ENCODE results near the gene FAM184B.
"Not testable (repeated sequence)": the region's sequence is repeated elsewhere in the genome, so short reads cannot be mapped to it uniquely, and the experiment has no call there.

The FAM184B gene

GRCh38 chr4:17715511-17715910, 65.9 kb downstream of the FAM184B start:
- no peak for DNase-seq

GRCh38 chr4:17713779-17714178, 67.6 kb downstream of the FAM184B start:
- no peak for DNase-seq

- DNase-seq = no peak
Measured at GRCh38 chr4:17712166-17712565, 69.3 kb downstream of the FAM184B start.

- DNase-seq = not testable (repeated sequence)
Measured at GRCh38 chr4:17711206-17711605, 70.2 kb downstream of the FAM184B start.

GRCh38 chr4:17709763-17710068, 71.7 kb downstream of the FAM184B start:
- no peak for DNase-seq

- DNase-seq = no peak
Measured at GRCh38 chr4:17708992-17709762, 72.2 kb downstream of the FAM184B start.

GRCh38 chr4:17707671-17708070, 73.8 kb downstream of the FAM184B start:
- no peak for DNase-seq

- no peak for DNase-seq
Measured at GRCh38 chr4:17705107-17705506, 76.3 kb downstream of the FAM184B start.

- no peak for DNase-seq
Measured at GRCh38 chr4:17704020-17704650, 77.3 kb downstream of the FAM184B start.

GRCh38 chr4:17702641-17703040, 78.8 kb downstream of the FAM184B start:
- DNase-seq = no peak

- no peak for DNase-seq
Measured at GRCh38 chr4:17701882-17702281, 79.5 kb downstream of the FAM184B start.

GRCh38 chr4:17701138-17701839, 80.1 kb downstream of the FAM184B start:
- DNase-seq = no peak

- no peak for DNase-seq
Measured at GRCh38 chr4:17699380-17699779, 82.0 kb downstream of the FAM184B start.

GRCh38 chr4:17698116-17698515, 83.3 kb downstream of the FAM184B start:
- no peak for DNase-seq

- no peak for DNase-seq
Measured at GRCh38 chr4:17695341-17695740, 86.1 kb downstream of the FAM184B start.

- no peak for DNase-seq
Measured at GRCh38 chr4:17694552-17694951, 86.9 kb downstream of the FAM184B start.

GRCh38 chr4:17690898-17691297, 90.5 kb downstream of the FAM184B start:
- no peak for DNase-seq

- no peak for DNase-seq
Measured at GRCh38 chr4:17690135-17690534, 91.3 kb downstream of the FAM184B start.

- DNase-seq = no peak
Measured at GRCh38 chr4:17688011-17688441, 93.4 kb downstream of the FAM184B start.

- DNase-seq = no peak
Measured at GRCh38 chr4:17687237-17687857, 94.1 kb downstream of the FAM184B start.

- not testable (repeated sequence) for DNase-seq
Measured at GRCh38 chr4:17684648-17685047, 96.8 kb downstream of the FAM184B start.

GRCh38 chr4:17682222-17682566, 99.2 kb downstream of the FAM184B start:
- DNase-seq = no peak

GRCh38 chr4:17681281-17682221, 99.9 kb downstream of the FAM184B start:
- no peak for DNase-seq
